HepG2 (cell line): ENCODE results near the gene CAPN3. TPM values are rescaled to one million over a fixed set of nuclear protein-coding genes. Genes with fewer than 3 reads are reported as not detected.

Source experiments
- ATAC-seq: fragments of 200-7000 bp; cut with Tn5 transposase; 3 replicates; pipeline ENCODE4 v1.9.1; 2020; ENCODE audit warnings: mild to moderate bottlenecking, moderate library complexity
- BruUV-seq: library from RNA; stranded (reverse); fragments of 400-500 nt; replicated peaks from 2 replicates; lab custom pipeline; 2021; lab: Mats Ljungman, UMichigan
- CTCF ChIA-PET: fragments of 300-600 bp; formaldehyde crosslinking; extraction: SDS; loops from one replicate; lab custom pipeline; 2021; ENCODE audit warnings: low total read pairs, inconsistent platforms, low intra/inter-chr PET ratio; lab: Yijun Ruan, JAX
- POLR2A ChIA-PET: fragments of 350-600 bp; sonication (Branson Sonifier 250); formaldehyde crosslinking; loops from one replicate; lab custom pipeline; 2020; ENCODE audit warnings: antibody characterized with exemption, inconsistent platforms; lab: Yijun Ruan, JAX
- DNase-seq: peaks from one replicate; pipeline ENCODE4 v3.0.0-alpha.2; 2015; ENCODE audit warnings: low spot score
- FAIRE-seq: peaks from 3 replicates; lab custom pipeline; 2011; peaks lifted over from hg19 to GRCh38; lab: Jason Lieb, UNC
- H2AFZ ChIP-seq: one replicate; pipeline ENCODE4 v1.6.1; 2011; ENCODE audit warnings: low read length, inconsistent platforms
- H3K27ac ChIP-seq: fragments of 300-600 bp; 3 replicates; pipeline ENCODE4 v1.8.0; 2011; ENCODE audit warnings: mixed run types, mild to moderate bottlenecking, mixed read lengths, low read length, inconsistent platforms; ENCODE audit not compliant: insufficient read depth; ENCODE audit errors: extremely low read length
- H3K27me3 ChIP-seq, 2 experiments: fragments of 200-600 bp in 1 of 2; 2 replicates in 1 of 2; 3 replicates in 1 of 2; pipeline versions ENCODE4 v1.6.0 to v1.8.0; 2011; ENCODE audit warnings: low read length in 2 of 2, mild to moderate bottlenecking in 2 of 2, moderate library complexity in 2 of 2, inconsistent platforms in 1 of 2; ENCODE audit not compliant: insufficient read depth in 2 of 2, control insufficient read depth in 1 of 2
- H3K36me3 ChIP-seq, 2 experiments: fragments of 200-600 bp in 1 of 2; replicated peaks in 1 of 2; 2 replicates in 1 of 2; 3 replicates in 1 of 2; pipeline versions ENCODE4 v1.5.1 to v1.8.0; 2011; ENCODE audit warnings: low read length in 2 of 2, inconsistent platforms in 1 of 2; ENCODE audit not compliant: insufficient read depth in 2 of 2, control insufficient read depth in 1 of 2
- H3K4me1 ChIP-seq: 2 replicates; pipeline ENCODE4 v1.5.1; 2012; ENCODE audit warnings: low read length, inconsistent platforms; ENCODE audit not compliant: insufficient read depth
- H3K4me2 ChIP-seq: 2 replicates; pipeline ENCODE4 v1.6.0; 2011; ENCODE audit warnings: low read depth, low read length, inconsistent platforms
- H3K4me3 ChIP-seq, 3 experiments: fragments of 200-600 bp in 1 of 3; sonication (generic), shearing (Covaris generic) in 1 of 3; replicated peaks in 1 of 3; 2 replicates each; pipeline ENCODE4 v1.5.1; 2011 to 2016; ENCODE audit warnings: low read length in 3 of 3, inconsistent platforms in 2 of 3, low read depth in 2 of 3, mild to moderate bottlenecking in 2 of 3, control low read depth in 1 of 3, mixed read lengths in 1 of 3; ENCODE audit not compliant: insufficient read depth in 1 of 3
- H3K79me2 ChIP-seq: one replicate; pipeline ENCODE4 v1.6.1; 2011; ENCODE audit warnings: low read length, inconsistent platforms; ENCODE audit not compliant: insufficient read depth
- H3K9ac ChIP-seq: 2 replicates; pipeline ENCODE4 v1.6.0; 2011; ENCODE audit warnings: mild to moderate bottlenecking, low read depth, low read length, inconsistent platforms; ENCODE audit not compliant: insufficient read depth
- H3K9me3 ChIP-seq: 2 replicates; pipeline ENCODE4 v1.5.1; 2012; ENCODE audit warnings: mild to moderate bottlenecking, low read length
- H4K20me1 ChIP-seq: 2 replicates; pipeline ENCODE4 v1.6.0; 2011; ENCODE audit warnings: inconsistent platforms, mild to moderate bottlenecking, low read length, moderate library complexity; ENCODE audit not compliant: insufficient read depth
- BORCS8-MEF2B ChIP-seq: sonication (generic); formaldehyde crosslinking; IDR thresholded peaks from 2 replicates; pipeline ENCODE4 v1.8.0; 2022; ENCODE audit warnings: mild to moderate bottlenecking, missing genetic modification reagents
- DZIP1 ChIP-seq: sonication (generic); formaldehyde crosslinking; IDR thresholded peaks from 2 replicates; pipeline ENCODE4 v1.5.0; 2020; ENCODE audit warnings: mild to moderate bottlenecking, missing genetic modification reagents
- GABPA ChIP-seq, 2 experiments: IDR thresholded peaks; 2 replicates each; pipeline ENCODE4 v1.6.1; 2011 to 2016; ENCODE audit warnings: low read depth in 2 of 2, low read length in 1 of 2, missing biosample characterization in 1 of 2, missing genetic modification characterization in 1 of 2
- HMGA1 ChIP-seq: sonication (generic); formaldehyde crosslinking; conservative IDR thresholded peaks from 2 replicates; pipeline ENCODE4 v1.4.0; 2020; ENCODE audit warnings: missing genetic modification reagents
- IRF1 ChIP-seq: sonication (generic); formaldehyde crosslinking; IDR thresholded peaks from 2 replicates; pipeline ENCODE4 v1.4.0; 2020; ENCODE audit warnings: low read depth, mild to moderate bottlenecking, missing genetic modification reagents
- NFKB2 ChIP-seq: sonication (generic); formaldehyde crosslinking; IDR thresholded peaks from 2 replicates; pipeline ENCODE4 v1.4.0; 2020; ENCODE audit warnings: missing genetic modification reagents, borderline replicate concordance
- RFX3 ChIP-seq: IDR thresholded peaks from 2 replicates; pipeline ENCODE4 v1.6.1; 2016; ENCODE audit warnings: missing biosample characterization, missing genetic modification reagents
- STAT6 ChIP-seq: sonication (generic); formaldehyde crosslinking; IDR thresholded peaks from 2 replicates; pipeline ENCODE4 v1.4.0; 2020; ENCODE audit warnings: missing genetic modification reagents, mild to moderate bottlenecking, borderline replicate concordance
- THAP11 ChIP-seq: IDR thresholded peaks from 2 replicates; pipeline ENCODE4 v1.6.1; 2016; ENCODE audit warnings: missing biosample characterization, missing genetic modification reagents
- ZKSCAN8 ChIP-seq: IDR thresholded peaks from 2 replicates; pipeline ENCODE4 v1.6.1; 2016; ENCODE audit warnings: borderline replicate concordance, missing genetic modification reagents, missing compliant biosample characterization
- ZNF343 ChIP-seq: sonication (generic); formaldehyde crosslinking; IDR thresholded peaks from 2 replicates; pipeline ENCODE4 v1.4.0; 2020; ENCODE audit warnings: mild to moderate bottlenecking, missing genetic modification reagents
- WGBS: methylation state at CpG from one replicate; pipeline ENCODE4 v1.1.6; 2017; ENCODE audit warnings: low lambda C conversion rate; 5-methylcytosine and 5-hydroxymethylcytosine counted together
- in situ Hi-C: cut with HindIII; loops from 2 replicates; pipeline ENCODE4 v1.10.0; 2017; ENCODE audit warnings: low pct_unique_long_range_greater_than_20kb; ENCODE audit not compliant: extremely low pct_ligation_motif_present
- intact Hi-C: fragments of 100-400 bp; cut with micrococcal nuclease; formaldehyde crosslinking; loops from one replicate; pipeline ENCODE4 v1.10.0; 2022; ENCODE audit not compliant: unreplicated experiment
- polyA plus RNA-seq, 8 experiments: library from polyadenylated mRNA; depleted of rRNA in 3 of 8; stranded (reverse) in 7 of 8; unstranded in 1 of 8; fragments of >200 nt; fragmentation: Illumina TruSeq in 4 of 8; extraction: Trizol in 4 of 8; gene quantifications; 2 replicates each; pipeline versions ENCODE4 v1.2.1 to v1.2.3, GENCODE V29; 2011 to 2016; ENCODE audit warnings: low read depth in 4 of 8, missing spikeins in 1 of 8, mixed read lengths in 1 of 8; ENCODE audit not compliant: insufficient read depth in 1 of 8
- total RNA-seq, 5 experiments: library from RNA; depleted of rRNA; stranded (reverse); fragments of >200 nt; fragmentation: Illumina TruSeq; extraction: Trizol; gene quantifications; 2 replicates each; pipeline ENCODE4 v1.2.3, GENCODE V29; 2016; ENCODE audit warnings: low read depth in 1 of 5

Gene CAPN3
- total and polyA plus RNA-seq, 2 of the 13 experiments (the other 11 are each of a cell fraction or from before 2014, with no cell fraction given), result 1.3 to 4.6 TPM

- no peak for DNase-seq
- no peak overlapping the region for H3K4me2 ChIP-seq
- CTCF ChIA-PET, result no interaction called here
These were observed 35.0 kb upstream of the CAPN3 start for GRCh38 chr15:42324308-42324707.

More at GRCh38 chr15:42324308-42324707, 35.0 kb upstream of the CAPN3 start:
- POLR2A ChIA-PET, result no interaction called here
- Histone ChIP-seq H3K4me1 (no peaks in the 10 kb centered on the region), H3K27ac (no peak overlapping the region), H3K9ac (no peak overlapping the region), H3K36me3 (peaks cover 0 to 4% of the 10 kb centered on the region in 2 experiments; a peak in 1 of 5 replicates), H2AFZ (no peak overlapping the region), H3K4me3 (no peak overlapping the region), H3K79me2 (no peaks in the 10 kb centered on the region), H3K27me3 (no peaks in the 10 kb centered on the region), H3K9me3 (no peaks in the 10 kb centered on the region), H4K20me1 (no peaks in the 10 kb centered on the region)
- no peak for ATAC-seq
- intact Hi-C loops (no loop called here), in situ Hi-C loops (no loop called here)
- no peak for FAIRE-seq
- no TSS peak for BruUV-seq
- no peak for TF ChIP-seq GABPA (IDR thresholded peaks at IDR 0.05; ENCODE audit: low read depth, low read length)
- TF ChIP-seq GABPA (CRISPR knock-in tag; IDR thresholded peaks at IDR 0.05; ENCODE audit: low read depth), result no peak
- no peak for TF ChIP-seq DZIP1 (CRISPR knock-in tag)
- no peak for TF ChIP-seq IRF1
- no peak for TF ChIP-seq RFX3
- no peak for TF ChIP-seq HMGA1 (CRISPR knock-in tag)
- no peak for TF ChIP-seq ZNF343 (CRISPR knock-in tag)
- TF ChIP-seq ZKSCAN8 (CRISPR knock-in tag), result no peak
- no peak for TF ChIP-seq THAP11 (CRISPR knock-in tag)
- no peak for TF ChIP-seq NFKB2 (CRISPR knock-in tag)
- no peak for TF ChIP-seq BORCS8-MEF2B (CRISPR knock-in tag)
- no peak for TF ChIP-seq STAT6
- WGBS, result 87% methylated on average over 4 of the region's 4 CpGs
